GM19324 (cell line): ENCODE data around the gene YIPF5.

Experiments
- ATAC-seq: cut with Tn5 transposase; IDR thresholded peaks from one replicate; pipeline ENCODE4 v1.9.1; 2021; ENCODE audit warnings: mild to moderate bottlenecking, moderate library complexity; ENCODE audit not compliant: unreplicated experiment, low FRiP score

Gene YIPF5

GRCh38 chr5:144183254-144183889, 12.9 kb upstream of the YIPF5 start:
- ATAC-seq: no peak

GRCh38 chr5:144179226-144179625, 8.8 kb upstream of the YIPF5 start:
- ATAC-seq: no peak

GRCh38 chr5:144177548-144177947, 7.1 kb upstream of the YIPF5 start:
- ATAC-seq: no peak

GRCh38 chr5:144173766-144174165, 3.3 kb upstream of the YIPF5 start:
- ATAC-seq: no peak

GRCh38 chr5:144169904-144170275, 569 bp downstream of the YIPF5 start:
- no peak for ATAC-seq

GRCh38 chr5:144167998-144168397, 2.5 kb downstream of the YIPF5 start:
- no peak for ATAC-seq

- ATAC-seq: no peak
These were observed 3.8 kb downstream of the YIPF5 start for GRCh38 chr5:144166696-144167095.

GRCh38 chr5:144162686-144163085, 7.8 kb downstream of the YIPF5 start:
- ATAC-seq: no peak

- ATAC-seq: no peak
These were observed 13.7 kb downstream of the YIPF5 start for GRCh38 chr5:144156767-144157171.

- ATAC-seq: no peak
These were observed 19.4 kb downstream of the YIPF5 start for GRCh38 chr5:144151026-144151425.

GRCh38 chr5:144144956-144145751, 25.3 kb downstream of the YIPF5 start:
- no peak for ATAC-seq

GRCh38 chr5:144143625-144144024, 26.8 kb downstream of the YIPF5 start:
- no peak for ATAC-seq

GRCh38 chr5:144142824-144143162, 27.7 kb downstream of the YIPF5 start:
- ATAC-seq: no peak

GRCh38 chr5:144142139-144142823, 28.2 kb downstream of the YIPF5 start:
- ATAC-seq: peak; percentile 72

GRCh38 chr5:144141585-144141984, 28.9 kb downstream of the YIPF5 start:
- peak; percentile 12 for ATAC-seq

GRCh38 chr5:144139586-144139985, 30.9 kb downstream of the YIPF5 start:
- no peak for ATAC-seq

GRCh38 chr5:144135113-144135762, 35.2 kb downstream of the YIPF5 start:
- ATAC-seq: no peak

GRCh38 chr5:144134194-144134826, 36.1 kb downstream of the YIPF5 start:
- no peak for ATAC-seq

GRCh38 chr5:144133050-144133633, 37.3 kb downstream of the YIPF5 start:
- no peak for ATAC-seq

- no peak for ATAC-seq
These were observed 39.2 kb downstream of the YIPF5 start for GRCh38 chr5:144131261-144131660.
